SK-N-SH treated with all-trans-retinoic acid at 6 μM for 48 hours (cell line): ENCODE data around the gene C15orf61.

Source experiments
- GLIS3 ChIP-seq: fragments of 250-450 bp; sonication (Bioruptor Pico); IDR thresholded peaks from 2 replicates; pipeline ENCODE4 v1.5.0; 2020; ENCODE audit warnings: mild to moderate bottlenecking, moderate library complexity
- RARB ChIP-seq: fragments of 250-450 bp; sonication (Bioruptor Pico); IDR thresholded peaks from 2 replicates; pipeline ENCODE4 v1.8.0; 2021; ENCODE audit warnings: mild to moderate bottlenecking, moderate library complexity

GRCh38 chr15:67512933-67513714, 7.8 kb upstream of the C15orf61 start:
- no peak for TF ChIP-seq RARB (CRISPR knock-in tag)
- TF ChIP-seq GLIS3 (CRISPR knock-in tag) = no peak
